HuH-7.5 (cell line): ENCODE results near the gene PWWP2B.

Experiments used
- DNase-seq: peaks from one replicate; pipeline ENCODE4 v3.0.0; 2011; ENCODE audit warnings: low spot score

Gene PWWP2B

DNA sequence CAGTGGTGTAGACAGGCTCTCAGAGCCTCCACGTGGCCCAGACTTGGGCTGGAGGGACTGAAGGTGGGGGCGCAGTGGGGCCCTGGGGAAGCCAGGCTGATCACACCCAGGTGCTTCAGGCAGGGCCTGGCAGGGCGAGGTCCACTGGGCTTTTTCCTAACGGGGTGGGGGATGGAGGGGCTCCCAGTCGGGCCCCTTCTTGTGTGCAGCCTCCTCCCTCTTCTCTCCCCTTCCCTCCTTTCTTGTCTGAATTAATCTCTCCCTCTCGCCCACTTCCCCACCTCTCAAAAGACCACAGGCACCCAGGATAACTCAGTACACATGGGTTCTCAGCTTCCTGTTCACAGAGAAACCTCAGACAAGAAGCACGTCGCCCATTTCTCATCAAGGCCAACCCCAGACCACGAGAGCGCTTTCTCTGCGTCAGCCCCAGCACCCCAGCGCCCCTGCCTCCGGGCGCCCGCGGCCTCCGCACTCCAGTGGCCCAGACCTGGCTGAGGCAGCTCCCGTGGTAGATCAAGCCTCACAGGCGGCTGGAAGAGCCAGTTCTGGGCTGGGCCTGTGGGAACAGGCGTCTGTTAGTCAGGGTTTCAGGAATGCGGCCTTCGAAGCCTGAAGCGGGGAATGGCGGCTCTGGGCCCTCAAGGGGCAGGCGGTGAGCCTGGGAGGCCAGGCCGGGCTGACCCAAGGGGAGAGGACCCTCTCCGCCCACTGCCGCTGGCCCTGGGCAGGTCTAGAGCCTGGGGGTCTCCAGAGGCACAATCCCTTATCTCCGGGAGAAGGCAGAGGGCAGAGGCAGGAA lies 50.6 kb downstream of the PWWP2B start:
- DNase-seq: no peak

DNA sequence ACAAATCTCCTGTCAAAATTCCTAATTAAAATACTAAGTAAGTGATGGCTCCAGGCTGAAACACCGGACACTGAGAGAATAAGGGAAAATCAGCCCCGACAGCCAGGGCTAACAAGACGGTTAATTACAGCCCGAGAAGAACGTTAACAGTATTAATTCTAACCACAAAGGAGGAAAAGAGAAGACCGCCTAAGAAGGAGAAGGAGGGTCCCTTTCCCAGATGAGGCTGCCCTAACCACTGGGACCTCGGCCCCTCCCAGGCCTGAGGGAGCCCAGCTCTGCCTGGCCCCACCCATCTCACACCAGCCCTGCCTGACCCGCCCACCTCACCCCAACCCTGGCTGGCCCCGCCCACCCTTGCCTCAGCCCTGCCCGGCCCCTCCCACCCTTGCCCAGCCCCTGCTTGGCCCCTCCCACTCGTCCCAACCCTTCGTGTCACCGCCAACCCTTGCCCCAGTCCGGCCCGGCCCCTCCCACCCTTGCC lies 51.3 kb downstream of the PWWP2B start:
- DNase-seq: peak; percentile 60

DNA sequence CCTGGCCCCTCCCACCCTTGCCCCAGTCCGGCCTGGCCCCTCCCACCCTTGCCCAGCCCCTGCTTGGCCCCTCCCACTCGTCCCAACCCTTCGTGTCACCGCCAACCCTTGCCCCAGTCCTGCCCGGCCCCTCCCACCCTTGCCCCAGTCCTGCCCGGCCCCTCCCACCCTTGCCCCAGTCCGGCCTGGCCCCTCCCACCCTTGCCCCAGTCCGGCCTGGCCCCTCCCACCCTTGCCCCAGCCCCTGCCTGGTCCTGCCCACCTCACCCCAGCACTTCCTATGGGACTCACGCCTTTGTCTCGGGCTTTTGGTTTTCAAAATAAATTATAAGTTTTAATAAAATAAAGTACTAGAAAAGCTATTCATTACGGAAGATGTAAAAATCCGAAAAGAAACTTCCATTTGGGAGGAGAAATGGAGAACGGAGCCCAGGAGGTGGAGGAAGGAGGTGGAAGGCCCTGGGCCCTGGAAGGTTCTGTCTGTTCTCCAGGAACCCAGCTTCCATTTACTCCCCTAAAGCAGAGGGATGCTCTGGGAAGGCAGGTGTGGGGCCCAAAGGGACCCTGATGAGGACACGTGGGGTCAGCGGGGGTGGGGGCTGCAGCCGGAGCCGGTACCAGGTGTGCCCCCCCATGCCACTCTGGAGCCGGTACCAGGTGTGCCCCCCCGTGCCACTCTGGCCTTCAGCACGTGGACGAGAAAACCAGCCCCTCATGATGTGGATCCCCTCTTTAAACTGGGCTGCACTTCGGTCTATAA lies 52.2 kb downstream of the PWWP2B start:
- DNase-seq: no peak

DNA sequence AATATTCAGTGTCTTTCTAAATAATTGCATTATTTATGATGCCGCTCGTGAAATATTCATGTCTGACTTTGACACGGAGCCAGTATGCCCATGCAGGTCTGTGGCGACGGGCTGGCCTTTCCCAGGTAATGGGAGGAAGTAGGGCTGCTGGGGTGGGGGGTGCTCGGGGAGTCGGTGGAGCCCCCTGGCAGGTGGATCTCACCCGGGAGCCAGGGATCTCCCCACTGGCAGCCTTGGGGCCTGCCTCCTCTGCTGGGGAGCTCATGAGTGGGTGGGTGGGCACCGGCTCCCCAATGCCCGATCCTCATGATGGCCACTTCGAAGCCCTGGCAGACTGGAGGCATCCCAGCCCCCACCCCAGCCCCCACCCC lies 52.8 kb downstream of the PWWP2B start:
- no peak for DNase-seq

DNA sequence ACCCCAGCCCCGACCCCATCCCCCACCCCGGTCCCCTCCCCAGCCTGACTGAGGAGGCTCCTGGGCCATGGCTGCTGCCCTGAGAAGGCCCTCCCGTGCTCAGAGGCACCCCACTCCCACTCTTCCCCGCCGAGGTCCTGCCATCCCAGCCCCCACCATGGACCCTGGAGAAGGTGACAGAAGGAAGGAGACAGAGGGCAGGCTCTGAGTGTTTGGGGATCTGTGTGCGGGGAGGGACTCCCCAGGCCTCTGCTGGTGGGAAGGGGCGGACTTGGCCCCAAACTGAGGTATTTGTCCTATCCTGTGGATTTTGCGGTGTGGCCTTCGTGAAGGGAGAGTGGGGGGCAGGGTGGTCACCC lies 53.4 kb downstream of the PWWP2B start:
- DNase-seq: no peak

DNA sequence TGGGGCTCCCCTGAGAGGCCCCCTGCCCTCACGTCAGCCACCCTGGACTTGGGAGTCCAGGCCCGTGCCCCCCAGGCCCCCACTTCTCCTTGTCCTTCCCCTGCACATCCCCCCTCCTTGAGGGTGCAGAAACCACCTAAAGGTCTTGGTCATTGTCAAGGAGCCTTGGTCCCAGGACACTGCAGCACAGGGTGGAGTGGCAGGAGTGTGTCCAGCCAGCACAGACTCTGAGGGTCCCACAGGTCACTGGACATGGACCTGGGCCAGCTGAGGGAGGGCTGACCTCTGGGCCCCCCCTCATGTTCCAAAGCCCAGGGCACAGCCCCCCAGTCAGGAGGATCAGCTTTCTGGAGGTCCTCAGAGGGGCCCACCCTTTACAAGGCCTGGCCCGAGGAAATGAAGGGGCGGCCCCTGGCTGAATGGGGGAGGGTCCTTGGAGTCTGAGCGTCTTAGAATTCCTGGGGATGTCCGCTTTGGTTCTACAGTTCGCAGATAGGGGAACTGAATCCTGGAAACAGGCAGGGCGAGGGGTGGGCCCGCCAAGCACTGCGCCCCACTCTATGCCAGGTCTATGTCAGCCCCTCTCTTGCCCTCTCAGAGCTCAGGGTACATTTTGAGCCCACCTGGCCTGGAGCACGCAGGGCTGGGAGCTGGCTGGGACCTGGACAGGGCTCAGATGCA lies 54.0 kb downstream of the PWWP2B start:
- no peak for DNase-seq

DNA sequence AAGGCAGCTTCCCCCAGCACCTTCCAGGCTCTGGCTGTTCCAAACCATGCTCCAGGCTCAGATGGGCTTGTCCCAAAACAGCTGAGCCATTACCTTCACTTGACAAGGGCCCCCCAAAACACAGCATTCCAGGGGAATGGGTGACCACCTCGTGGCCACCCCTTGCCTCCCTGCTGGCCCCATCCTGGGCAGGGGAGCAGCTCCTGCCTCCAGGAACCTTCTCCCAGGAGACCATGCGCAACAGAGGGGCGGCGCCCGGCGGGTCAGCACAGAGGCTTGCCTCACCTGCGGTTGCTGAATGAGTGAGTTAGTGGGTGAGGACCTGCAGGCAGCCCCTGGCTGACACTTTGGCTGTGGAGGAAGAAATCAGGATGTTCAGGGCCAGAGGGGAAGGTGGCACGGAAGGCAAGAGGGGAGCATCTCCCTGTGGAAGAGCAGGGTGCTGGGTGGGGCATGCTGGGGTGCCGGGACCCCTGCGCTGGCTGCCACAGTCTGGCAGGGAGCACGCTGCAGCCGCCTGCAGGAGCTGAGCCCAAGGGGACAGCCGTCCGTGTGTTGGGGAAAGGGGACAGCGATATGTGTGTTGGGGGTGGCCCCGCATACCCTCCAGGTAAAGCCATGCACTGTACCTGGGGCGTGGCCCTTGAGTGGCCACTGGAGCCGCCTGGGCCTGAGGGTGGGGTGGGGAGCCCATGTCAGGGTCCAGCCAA lies 54.7 kb downstream of the PWWP2B start:
- DNase-seq: no peak

DNA sequence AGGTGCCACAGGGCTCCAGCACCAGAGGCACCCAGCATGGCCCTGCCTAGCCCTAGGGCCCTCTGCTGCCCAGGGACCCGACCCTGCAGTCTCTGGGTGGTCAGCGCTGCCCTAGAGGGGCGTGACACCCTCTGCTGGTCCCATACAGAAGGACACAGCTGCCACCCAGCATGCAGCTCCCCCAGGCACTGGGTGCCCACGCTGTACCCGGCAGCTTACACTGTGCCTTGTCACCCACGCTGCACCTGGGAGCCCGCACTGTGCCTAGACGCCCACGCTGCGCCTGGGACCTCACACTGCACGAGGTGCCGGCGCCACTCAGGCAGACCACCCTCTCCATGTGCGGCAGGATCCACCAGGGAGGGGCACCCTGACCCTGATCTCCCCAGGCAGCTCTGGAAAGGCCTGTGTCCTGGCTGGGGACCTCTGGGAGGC lies 55.2 kb downstream of the PWWP2B start:
- no peak for DNase-seq

DNA sequence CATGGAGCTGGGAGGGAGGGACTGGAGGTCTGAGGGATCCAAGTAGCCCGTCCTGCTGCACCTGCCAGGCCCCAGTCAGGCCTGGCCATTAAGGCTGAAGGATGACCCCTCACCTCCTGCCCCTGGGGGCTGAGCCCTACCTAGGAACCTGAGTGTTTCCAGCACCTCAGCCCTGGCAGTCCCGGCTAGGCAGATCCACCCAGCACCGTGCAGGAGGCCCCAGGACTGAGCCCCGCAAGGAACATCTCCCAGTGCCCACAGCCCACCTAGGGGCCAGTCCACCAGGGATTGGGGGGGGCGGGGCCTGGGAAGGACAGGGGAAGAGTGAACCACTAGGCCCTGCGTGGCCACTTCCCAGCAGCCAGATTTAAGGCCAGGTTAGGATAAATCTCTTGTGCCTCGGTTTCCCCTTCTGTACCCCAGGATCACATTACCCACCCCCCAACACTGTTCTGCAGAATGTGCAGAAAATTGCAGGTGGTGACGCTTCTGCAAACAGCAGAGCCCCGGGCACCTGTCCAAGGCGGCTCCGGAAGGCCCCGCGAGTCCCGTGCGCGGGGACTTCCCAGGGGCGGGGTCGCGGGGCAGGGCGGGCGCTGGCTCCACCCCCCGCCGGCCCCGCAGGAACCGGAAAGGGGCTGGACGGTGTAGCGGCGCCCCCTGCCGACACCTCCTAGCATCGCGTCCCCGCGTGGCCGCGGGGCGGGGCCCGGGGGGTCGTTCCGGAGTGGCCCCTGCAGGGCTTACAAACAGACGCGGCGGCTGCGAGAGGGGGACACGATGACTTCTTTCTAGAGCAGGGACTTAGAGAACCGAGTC lies 55.9 kb downstream of the PWWP2B start:
- peak; percentile 93 for DNase-seq

DNA sequence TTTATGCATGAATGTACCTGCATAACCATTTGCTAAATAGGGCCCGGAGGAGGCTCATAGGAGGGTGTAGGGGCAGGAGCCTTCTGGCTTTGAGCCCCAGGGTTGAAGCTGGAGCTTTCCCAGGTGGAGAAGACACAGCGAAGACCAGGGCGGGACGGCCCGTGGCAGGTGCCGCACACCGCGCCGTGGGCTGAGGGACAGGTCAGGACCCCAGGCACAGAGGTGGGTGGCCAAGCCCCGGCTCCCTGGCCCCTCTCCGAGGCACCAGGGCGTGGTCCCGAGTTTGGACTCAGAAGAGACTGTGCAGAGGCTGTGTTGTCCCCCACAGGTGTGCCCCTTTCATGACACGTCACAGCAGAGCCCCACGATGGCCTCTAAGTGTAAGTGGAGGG lies 56.5 kb downstream of the PWWP2B start:
- DNase-seq: no peak

DNA sequence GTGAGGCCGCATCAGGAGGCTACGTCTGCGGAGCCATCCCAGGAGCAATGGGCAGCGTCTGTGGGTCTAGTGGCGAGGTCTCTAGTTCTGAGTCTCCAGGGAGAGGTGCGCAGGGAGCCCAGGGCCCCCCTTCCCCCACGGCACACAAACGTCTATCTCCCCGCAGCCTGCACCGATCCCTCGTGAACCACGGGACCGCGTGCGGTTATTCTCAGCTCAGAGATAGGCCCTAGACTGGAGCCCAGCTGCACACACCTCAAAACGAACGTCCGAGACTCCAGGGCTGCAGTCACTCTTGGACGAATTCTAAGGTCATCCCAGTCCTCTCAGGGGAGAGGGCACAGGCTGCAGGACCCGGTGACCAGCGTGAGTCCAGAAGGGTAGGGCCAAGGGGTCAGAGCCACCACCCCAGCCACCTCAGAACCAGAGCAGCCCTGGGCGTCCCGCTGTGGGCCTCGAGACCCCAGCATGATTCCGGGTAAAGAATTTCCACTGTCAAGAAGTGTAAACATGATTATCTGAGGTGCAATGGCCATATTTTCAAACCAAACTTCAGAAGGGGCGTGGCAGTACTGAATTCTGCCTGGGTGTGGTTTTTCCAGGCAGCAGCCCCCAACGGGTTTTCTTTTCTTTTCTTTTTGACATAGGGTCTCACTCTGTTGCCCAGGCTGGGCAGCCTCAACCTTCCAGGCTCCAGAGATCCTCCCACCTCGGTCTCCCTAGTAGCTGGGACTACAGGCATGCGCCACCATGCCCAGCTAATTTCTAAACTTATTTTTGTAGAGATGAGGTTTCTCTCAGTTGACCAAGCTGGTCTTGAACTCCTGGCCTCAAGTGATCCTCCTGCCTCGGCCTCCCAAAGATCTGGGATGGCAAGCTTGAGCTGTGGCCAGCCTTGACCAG lies 57.5 kb downstream of the PWWP2B start:
- DNase-seq: no peak

DNA sequence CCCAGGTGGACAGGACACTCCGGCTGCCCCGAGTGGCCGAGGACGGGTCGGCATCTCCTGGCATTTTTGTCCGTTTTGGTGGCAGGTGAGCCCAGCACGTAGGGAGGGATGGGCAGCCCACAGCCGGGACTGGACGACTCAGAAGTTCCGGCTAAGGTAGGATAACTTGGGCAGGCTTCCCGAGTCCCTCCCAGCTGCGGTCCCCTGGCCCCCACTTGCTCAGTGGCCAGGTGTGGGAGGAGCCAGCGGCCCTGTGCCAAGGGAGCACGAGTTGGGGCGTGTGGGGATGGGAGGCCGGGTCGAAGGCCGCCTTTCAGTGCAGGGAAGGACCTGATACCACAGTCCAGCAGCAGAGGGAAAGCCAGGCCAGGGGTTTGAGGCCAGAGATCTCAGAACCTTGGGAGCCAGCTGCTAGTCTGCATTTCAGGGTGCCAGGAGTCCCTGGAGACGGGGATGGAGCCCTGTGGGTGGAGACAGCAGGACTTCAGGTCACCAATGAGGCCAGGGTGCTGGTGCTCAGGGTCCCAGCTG lies 58.5 kb downstream of the PWWP2B start:
- no peak for DNase-seq

DNA sequence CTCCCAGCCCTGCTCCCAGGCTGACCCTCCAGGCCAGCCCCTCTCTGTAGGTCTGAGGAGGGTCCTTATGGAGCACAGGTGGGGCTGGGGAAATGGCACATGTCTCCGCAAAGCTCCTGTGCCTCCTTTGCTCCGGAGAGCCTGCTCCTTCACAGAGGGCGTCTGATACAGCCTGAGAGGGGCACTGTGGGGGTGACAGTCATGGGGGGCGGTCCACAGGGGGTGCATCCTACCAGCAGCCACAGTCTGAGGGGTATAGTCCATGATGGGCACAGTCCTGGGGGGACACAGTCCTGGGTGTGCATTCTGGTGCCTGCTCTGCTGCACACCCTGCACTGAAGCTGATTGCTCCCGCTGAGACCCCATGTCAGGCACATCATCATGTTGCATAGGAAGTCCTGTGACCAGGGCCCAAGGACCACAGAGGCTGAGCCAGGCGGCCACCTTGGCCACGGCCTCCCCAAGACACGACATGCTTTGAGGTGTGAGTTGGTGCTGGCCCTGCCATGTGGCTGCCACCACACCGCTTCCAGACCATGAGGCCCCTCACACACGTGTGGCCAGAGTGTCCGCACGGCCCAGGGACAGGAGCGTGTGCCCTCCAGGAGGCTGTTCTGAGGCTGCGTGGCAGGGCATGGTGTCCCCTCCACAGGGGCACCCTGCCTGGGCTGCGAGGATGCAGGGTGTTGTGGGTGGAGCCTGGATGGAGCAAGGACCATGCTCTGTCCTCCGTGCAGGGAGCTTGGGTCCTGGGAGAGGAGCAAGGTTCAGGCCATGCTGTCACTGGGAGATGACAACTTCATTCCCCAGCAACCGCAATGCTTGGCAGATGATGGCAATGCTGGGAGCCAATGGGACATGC lies 59.2 kb downstream of the PWWP2B start:
- DNase-seq: no peak

DNA sequence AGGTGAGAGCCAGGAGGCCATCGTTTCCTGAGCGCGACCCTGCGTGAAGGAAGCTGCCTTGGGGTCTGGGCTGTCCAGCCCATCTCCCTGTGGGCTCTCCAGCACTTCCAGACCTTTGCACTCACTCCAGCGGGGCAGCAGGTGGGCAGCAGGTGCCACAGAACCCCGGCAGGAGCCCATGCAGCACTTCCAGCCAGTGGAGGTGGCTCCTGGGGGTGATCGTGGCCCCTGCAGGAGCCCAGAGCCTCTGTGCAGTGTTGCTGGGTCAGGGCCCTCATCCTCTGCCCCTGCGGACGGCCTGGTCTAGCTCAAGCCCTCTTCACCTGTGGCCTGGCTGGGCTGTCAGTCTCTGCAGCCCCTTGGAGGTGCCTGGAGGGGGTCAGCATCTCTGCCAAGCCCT lies 59.9 kb downstream of the PWWP2B start:
- no peak for DNase-seq

DNA sequence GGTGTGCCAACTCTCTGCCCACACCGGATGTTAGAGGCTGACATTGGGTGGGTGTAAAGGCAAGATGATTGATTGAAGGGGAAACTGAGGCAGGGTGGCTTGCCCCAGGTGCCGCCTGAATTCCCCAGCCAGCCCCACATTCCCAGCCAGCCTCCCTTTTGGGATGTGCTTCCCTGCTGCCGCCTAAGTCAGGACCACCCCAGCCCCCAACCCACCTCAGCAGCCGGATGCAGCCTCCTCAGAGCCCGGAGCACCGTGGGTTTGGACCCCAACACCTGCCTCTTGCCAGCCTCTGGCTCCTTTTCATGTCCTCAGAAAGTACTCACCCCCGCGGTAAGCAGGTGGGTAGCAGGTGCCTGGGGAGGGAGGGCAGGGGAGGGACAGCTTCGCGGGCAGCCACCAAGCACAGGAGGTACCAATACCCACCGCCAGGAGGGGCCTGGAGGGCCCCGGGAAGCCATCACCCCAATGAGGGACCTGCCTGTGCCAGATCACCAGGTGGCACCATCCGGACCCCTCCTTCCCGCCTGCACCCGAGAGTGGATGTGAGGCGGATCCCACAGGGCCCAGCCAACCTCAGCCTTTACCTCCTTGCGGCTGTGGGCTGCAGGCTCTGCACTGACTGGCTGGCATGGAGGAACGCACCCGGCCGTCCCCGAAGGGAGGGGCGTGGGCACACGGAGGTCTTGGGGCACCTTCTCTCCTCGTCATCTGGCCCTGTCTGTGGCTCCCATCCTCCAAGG lies 60.5 kb downstream of the PWWP2B start:
- DNase-seq: no peak

DNA sequence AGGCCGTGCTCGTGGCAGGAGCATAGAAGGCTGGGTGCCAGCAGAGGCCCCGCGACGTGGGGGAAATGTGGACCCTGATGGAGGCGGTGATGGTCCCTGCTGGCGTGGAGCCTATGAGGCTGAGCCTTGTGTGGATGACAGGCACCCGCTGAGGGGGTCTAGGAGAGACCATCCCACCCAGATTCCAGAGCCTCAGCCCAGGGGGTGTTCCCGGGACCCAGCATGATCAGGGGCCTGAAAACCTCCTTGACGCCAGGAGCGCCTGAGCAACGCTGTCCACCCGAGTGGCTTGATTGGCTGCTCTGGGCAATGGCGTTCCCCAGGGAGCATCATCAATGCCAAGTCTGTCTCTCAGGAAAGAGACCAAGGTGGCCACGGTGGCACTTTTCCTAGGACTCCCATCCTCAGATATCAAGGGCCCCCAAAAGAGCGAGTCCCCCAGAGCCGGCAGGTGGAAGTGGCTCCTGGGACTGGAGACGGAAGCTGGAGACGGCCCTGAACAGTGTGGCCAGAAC lies 61.1 kb downstream of the PWWP2B start:
- DNase-seq: no peak

DNA sequence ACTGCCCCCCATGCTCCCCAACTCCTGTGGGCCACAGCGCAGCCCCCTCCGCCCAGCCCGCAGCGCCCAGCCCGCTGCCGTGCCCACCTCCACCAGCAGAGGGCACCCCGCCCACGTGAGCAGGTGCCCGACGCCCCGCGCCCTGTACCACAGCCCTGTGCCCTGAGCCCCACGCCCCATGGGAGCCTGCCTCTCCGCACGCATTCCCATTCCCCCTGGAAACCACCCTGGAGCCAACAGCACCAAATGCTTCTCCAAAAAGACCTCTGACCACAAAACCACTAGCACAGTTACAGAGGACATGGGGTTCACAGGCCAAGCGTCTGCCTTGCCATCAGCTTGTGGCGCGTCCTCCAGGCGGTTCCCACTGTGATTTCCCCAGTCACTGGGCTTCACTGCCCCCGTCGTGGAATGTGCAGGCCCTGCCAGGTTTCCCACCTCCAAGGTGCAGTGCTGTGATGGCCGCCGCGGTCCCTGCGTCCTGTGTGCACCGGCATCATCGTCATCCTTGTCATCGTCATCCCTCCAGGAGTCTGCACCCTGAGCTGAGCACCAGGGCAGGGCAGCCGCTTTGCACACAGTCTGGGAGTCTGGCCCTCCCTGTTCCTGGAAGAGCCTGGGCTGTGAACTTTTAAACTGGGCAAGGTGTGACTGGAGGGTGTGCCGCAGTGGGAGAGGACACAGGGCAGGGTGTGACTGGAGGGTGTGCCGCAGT lies 61.7 kb downstream of the PWWP2B start:
- peak; percentile 77 for DNase-seq
